Stimulated activated CD4-positive, alpha-beta T cell treated with anti-CD3 and anti-CD28 coated beads, Interleukin-4, amount 100 ng/mL, for 1 hour (primary cell): Measurements from ENCODE around the gene DPYSL3.

Source experiments
- DNase-seq: peaks from one replicate; pipeline ENCODE4 v3.0.0-alpha.2; 2020

The DPYSL3 gene

DNA sequence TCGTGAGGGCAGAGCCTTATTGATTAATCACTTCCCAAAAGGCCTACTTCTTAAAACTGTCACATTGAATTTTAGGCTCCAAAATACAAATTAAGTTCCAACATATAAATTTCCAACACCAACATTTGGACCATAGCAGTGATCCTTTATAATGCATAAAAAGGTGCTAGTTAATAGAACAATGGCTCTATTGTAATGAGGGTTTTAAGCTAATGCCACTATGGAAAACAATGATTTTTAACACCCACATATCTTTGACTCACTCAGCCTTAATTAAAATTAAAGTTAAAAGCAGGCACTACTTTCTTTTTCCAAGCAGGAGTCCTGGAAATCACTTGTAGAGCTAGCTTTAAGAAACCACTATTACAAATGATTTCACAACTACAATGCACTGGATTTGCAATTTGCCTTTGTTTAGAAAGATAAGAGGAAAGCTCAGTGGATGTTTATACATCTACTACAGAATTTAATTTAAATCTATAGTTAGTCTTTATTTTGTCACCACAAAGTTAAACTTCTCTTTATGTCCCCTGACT, 41.8 kb downstream of the DPYSL3 start:
- no peak for DNase-seq

DNA sequence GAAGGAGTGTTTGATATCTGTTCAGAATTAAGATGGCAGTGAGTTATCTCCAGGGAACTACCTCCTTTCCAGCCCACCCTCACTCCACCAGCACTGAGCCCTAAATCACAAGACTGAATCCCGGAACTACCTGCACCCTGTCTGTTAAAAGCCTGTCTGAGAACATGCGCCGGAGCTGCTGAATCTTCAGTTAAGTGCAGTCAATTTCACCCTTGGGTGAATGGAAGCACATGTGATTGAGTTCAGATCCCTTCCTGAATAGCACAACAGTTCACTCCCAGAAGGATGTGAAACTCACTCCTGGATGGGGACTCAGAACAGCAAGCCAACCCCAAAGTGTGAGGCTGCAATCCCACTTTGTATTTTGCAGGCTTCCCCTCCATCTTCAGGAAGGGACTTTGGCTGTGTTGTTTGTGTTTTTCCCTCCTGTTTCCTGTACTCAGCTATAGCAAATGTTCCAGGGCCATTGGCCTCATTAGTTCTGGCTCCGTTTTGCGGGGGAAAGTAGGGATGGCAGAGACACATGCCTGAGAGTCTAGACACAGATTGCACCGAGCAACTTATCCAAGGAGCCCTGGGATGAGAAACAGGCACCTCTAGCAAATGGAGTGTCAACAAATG, 43.4 kb downstream of the DPYSL3 start:
- DNase-seq: no peak

DNA sequence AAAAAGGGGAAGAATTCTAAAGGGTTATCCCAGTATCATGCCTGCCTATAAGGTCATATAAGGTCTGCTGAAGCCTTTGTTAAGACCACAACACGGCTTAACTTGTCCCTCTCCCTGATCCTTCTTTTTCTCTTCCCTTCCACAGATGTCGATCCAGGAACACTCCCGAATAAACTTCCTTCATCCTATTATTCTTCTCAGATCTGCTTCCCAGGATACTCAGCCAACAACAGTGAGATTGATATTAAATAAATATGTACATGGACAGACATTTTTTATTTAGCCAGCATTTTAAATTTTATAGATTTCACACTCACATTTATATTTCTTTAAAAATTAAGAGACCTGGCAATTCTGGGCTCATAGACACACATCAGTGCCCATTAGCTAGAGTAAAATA, 44.1 kb downstream of the DPYSL3 start:
- DNase-seq: no peak

DNA sequence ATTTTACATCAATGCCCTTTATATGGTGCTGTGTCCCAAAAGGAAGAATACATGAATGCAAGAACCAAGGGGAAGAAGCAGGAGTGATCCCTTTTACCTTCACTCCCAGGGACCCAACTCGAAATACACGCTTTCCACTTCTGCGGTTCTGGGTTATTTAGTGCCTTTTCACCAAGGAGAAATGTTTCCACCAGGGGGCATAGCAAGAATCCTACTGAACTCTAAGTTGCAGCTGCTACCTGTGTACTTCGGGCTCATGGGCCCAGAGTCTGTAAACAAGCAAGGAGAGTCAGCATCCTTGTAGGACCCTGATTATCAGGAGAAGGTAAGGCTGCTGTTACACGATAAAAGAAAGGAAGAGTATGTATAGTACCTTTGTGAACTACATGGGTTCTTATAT, 45.7 kb downstream of the DPYSL3 start:
- no peak for DNase-seq

DNA sequence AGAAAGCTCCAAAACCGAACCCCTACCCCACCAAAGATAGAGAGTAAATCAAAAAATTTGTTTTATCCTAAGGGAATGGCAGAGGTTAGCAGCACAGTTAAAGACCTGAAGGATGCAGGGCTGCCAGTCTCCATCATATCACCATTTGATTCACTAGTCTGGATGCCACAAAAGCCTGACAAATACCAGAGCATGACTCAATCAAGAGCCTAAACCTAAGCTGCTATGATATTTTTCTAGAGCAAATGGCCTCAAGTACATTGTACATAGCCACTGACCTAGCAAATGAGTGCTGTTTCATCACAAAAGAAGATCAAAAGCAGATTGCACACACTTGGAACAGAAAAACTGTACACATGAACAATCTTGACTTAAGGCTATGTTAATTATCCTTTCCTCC, 48.0 kb downstream of the DPYSL3 start:
- no peak for DNase-seq

DNA sequence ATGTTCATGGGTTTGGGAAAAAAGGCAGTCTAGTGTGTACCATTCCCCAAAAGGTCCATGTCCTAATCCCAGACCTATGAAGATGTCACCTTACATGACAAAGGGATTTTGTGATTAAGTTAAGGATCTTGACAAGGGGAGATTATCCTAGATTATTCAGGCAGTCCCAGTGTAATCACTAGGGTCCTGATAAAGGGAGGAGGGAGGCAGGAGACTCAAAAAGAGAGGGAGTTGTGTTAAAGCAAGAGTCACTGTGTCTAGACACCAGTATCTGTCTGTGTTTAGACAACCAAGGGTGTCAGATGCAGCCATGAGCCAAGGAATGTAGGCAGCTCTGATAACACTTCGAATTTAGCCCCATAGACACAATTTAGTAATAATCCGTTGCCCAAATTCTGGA, 49.5 kb downstream of the DPYSL3 start:
- DNase-seq: no peak

DNA sequence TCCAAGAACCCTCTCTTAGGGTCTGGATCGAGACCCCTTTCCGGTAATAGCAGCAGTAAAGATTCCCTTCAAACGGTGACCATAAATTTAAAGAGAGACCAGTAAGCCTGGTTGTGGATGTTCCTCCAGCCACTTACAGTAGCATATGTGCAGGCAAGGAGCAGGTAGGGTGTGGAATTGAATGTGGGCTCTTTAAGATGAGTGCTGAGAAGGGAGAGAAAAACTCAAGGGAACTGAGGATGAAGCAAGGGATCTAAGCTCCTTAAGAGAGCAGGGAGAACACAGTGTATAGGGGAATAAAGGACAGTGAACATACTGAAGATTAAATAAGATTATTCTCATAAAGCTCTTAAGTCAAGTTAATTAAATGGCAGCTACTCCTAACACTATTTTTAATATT, 51.3 kb downstream of the DPYSL3 start:
- DNase-seq: no peak

DNA sequence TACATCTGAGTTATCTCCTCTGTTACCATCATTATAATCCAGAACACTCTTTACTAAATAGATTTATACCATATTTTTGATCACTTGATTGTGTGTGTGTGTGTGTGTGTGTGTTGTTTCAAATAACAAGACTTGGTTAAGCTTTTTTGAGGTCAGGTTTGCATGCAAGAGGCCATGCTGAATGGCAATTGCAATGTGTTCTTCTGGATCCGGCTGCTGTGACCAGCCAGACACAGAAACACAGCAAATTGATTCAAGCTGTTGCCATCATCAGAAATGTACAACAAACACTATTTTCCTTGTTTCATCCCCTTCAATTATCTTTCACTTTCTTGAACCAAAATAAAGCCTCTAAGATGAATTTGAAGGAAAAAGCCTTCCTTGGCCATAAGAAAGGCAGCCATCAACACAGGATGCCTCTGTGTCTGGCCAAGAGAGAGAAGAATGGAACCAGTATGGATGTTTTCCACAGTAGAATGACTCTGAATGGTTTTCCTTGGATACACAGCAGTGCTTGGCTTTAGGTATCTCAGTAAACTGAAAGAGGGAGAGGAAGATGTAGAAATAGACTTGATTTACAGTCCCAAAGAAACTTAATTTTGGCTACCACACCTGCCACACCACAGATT, 53.9 kb downstream of the DPYSL3 start:
- DNase-seq: no peak

DNA sequence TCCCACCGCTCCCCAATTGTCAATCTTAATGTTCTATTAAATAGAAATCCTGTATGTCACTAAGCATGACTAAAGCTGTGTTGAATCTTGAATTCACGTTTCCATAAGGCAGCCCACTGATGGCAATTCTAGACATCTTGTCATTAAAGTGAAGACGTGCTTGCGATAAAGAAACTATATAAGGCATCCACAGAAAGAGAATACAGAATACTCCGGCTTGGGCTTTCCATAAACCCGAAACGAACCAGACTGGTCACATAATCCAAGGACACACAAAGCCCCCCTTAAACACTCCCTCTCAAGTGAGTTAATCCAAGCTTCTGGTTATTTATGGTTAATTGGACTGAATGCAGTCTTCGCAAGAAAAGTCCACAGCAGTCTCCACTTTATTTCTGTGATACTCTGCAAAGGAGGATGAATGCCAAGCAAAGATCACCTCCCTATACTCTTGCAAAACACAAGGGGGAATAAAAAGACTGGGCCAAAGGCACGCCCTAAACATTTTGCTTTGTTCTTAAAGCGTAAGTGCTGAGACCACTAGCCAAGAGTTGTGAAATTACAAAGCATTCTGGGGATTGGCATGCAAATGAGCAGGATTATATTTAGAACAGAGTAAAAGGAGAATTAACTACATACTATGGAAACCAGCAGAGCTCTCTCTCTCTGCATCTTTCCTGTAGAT, 54.7 kb downstream of the DPYSL3 start:
- DNase-seq: no peak

DNA sequence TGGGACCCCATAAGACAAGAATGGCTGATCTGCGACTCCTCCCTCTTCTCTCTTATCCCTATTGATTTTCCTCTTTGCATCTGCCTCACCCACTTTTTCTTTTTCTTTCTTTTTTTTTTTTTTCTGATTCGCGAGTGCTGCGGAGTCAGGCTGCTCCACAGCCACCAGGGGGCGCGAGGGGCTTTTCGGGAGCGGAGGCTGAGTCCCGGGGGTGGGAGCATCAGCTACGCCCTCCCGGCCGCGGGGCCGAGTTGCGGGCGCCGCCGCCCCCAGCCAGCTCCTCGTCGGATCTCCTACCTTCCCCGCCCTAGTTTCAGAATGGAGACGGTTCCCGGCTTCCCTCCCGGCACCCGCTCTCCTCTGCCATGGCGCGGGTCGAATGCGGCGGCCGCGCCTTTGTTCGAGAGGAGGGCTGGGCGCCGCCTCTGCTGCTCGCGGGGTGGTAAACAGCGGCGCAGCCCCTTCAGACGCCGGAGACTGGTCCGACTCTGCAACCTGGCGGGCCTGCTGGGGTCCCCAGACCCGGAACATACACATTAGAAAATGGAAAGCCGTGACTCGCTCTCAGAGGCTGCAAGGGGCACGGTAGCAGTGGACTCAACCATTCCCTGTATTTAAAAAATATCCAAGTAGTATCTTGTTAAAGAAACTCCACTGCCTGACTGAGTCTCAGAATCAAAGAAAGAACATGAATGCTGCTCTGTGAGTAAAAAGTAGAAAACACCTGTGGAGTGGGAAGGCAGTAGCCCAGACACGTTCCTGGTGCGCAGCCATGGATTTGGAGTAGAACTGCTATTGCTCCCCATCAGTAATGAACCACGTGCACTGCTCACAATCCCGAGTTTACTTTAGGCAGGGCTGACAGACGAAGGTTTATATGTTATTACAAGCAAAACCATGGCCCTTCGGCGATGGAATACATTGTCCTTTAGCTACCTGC, 55.7 kb downstream of the DPYSL3 start:
- DNase-seq: peak; percentile 73

DNA sequence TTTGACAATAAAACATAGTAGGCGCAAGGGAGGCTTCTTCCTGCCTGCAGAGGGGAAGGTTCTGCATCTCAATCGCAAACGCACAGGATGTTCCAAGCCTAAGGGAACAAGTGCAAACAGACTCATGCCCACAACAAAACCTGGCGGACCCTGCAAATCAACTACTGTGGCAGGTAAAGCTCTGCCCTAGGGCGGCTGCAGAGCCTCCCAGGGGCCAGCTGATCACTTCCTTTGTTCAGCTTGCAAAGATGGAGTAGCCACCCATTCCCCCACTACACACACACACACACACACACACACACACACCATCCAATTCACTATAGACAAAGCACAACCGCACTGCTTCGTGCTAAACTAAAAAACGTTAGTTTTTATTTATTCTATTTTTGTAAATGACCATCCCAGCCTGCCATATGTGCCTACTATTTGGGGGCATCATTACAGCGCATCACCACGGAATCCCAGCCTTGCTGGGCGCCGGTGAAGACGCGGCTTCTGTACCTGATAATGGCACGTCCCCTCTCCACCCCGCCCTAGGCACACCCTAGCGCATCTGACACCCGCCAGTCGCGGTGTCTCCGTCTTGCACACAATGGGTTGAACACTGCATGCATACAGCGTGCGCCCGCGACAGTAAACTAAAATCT, 57.6 kb downstream of the DPYSL3 start:
- no peak for DNase-seq

DNA sequence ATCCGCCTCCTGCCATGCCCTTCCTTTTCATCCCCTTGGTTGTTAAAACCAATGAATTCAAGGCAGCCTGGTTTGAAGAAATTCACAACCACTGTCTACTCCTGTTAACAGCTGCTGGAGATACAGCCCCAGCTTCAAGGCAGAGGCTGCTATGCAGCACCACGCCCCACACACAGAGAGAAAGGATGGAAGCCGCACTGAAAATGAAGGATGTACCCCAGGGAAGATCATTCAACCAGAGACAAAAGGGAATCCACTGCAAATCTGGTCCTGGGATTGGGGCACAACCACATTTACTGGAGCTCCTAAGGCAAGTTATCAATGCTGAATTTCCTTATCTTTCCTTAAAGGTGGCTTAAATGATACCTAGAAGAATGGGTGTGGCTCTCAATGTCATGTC, 58.7 kb downstream of the DPYSL3 start:
- no peak for DNase-seq

DNA sequence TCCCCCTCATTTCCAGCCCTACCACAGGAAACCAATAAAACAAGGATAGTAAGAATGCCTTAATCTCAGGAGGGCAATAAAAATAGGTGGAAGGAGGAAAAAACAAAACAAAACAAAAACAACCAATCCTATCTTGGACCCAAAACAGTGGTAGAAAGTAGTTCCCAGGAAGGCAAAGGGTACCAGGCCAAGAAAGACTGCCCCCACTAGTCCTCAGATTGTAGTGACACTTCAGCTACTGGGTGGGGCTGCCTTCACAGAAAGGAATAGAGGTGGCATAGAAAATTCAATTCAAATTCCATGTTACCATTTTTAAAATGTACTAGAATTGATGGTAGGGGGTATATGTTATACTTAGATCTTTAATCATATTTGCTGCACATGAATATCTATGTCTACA, 59.3 kb downstream of the DPYSL3 start:
- DNase-seq: no peak

DNA sequence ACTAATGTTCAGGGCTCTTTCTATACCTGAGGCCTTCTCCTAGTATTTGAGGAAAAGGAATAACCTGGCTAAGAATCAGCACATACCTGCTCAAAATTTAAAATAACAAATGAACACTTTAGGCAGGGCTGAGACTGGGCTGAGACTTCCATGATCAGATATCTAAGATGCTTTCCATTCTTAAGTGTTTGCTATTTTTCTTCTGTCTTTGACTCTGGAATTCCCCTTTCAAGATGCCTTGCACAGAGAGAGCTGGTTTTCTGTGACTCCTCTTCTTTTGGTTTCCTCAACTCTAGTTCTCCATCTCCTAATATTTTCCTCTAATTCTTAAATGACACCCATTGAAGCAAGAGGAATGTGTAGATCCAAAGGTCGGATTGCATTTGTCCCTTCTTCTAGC, 61.1 kb downstream of the DPYSL3 start:
- no peak for DNase-seq

DNA sequence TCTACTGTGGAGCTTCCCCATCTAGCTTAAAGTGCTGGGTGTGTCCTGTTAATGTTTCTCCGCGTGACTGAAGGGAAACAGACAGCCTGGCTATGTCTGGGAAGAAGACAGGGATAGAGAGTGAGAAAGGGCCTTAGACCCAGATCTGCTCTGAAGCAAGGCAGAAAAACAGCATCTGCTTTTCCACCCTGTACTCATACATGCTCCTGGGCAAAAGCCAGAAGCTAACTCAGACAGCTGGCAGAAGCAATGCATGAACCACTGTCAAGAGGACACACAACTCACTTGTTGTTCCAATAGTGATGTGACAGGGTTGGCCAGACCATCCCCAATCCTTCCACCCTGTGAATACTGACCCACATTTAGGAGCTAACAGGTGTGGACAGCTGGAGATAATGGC, 63.3 kb downstream of the DPYSL3 start:
- no peak for DNase-seq

DNA sequence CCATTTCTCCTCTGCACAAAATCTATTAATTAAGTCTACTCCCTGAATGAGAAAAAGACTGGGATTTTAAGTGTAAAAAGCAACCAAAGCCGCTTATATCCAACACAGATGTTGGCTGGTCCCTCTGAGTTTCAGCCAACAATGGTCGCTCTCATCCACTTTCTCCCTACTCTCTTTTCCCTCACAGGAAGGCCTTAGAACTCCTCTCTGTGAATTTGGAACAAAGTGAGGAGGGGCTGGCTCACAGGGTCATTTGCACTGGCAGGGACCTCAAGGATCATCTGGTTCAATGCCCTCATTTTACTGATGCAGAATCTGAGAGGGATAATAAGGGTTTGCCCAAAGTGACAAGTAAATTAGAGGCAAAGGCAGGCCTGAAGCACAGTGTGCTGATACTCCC, 64.0 kb downstream of the DPYSL3 start:
- no peak for DNase-seq

DNA sequence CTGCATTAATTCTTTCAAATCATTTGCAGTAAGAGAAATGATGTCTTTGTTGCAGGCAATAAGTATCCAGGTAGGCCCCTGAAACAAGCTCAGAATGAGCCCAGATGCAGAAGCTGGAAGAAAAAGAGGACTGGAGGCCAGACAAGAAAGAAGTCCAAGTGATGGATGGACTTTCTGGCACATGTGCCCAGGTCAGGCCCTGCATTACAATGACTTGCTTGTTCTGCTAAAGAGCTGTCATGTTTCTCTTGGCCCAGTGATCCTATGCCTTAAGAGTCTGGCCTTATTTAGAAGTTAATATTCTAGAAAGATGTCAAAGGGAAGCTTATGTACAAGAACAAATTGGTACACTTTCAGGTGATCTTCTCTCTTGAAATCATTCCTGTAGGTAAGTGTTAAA, 64.8 kb downstream of the DPYSL3 start:
- DNase-seq: no peak

DNA sequence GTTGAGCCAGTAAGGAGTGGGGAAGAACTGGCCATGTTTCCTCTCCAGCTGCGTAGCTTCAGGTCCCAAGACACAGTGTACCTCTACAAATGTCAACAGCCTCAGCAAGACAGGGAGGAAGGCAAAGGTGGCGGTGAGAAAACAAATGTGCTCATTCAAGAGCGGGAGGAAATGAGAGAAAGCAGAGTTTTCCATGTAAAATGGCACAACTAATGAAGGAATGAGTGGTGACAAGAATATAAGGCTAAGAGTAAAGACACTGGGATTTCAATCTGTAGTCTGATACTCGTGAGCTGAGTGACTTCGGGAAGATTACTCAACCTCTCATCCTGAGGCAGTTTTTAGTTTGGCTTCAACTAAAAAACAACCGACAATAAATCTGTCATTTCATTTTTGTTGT, 67.6 kb downstream of the DPYSL3 start:
- no peak for DNase-seq

DNA sequence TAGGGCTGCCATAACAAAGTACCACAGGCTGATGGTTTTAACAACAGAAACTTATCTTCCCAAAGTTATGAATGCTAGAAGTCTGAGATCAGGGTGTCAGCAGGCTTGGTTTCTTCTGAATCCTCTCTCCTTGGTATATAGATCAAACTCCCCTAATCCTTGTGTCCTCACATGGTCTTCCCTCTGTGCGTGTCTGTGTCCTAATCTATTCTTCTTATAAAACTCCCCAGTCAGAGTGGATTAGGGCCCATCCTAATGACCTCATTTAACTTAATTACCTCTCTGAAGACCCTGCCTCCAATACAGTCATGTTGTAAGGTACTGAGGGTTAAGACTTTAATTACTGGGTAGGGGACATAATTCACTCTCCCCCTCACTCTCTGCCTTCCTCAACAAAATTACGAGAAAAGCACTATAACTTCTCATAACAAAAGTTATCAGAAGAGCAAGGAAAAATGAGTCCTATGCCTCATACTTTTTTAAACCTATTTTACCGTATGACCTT, 68.6 kb downstream of the DPYSL3 start:
- no peak for DNase-seq

DNA sequence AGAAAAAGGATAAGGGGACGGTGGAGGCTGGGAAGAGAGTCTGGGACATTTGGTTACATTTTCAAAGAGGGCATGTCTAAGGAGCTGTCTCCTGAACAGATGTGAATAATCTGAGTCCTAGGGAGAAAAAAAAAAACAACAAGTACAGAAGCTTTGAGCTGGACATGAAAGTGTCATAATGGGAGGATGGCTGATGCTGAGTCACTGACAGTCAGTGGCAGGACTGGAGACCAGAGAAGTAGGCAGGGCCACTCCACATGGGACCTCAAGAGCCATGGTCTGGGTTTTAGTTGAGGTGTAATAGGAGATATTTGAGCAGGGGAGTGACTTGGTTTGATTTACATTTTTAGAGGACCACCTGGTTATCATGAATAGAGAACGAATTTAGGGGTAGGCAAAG, 70.6 kb downstream of the DPYSL3 start:
- DNase-seq: no peak

DNA sequence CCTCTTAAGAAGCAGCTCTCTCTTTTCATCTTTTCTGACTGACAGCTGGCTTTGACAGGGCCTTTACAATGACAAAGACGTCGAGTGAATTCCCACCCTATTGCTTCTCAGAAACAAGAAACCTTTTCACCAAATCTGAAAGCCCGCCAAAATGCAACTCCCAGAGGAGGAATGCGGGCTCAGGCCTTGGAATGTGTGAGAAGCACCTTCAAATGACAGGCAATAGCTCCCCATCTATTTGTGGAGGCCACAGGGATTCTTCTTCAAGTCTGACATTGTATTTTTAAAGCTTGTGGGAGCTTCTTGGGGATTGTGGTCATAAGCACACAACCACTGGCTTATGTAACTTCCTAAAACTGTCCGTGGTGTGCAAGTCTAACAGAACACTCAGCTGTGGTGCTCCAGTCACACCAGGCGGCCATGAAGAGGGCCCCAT, 72.7 kb downstream of the DPYSL3 start:
- DNase-seq: no peak

DNA sequence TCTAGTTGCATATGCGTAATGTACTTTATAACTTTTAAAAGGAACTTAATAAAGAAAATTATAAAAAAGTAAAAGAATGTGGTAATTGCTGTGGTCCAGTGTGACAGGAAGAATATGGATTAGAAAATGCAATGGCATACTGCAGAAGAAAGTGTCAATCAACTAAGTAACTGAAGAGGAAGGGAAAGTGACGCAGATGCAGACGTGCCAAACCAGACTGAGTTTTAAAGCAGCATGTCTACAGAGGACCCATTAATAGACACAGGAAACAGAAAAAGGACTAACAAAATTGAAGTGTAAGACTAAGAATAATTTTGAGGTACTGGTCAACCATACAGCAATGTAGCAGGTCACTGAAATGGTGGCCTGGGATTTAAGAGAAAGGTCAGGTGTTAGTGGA, 73.3 kb downstream of the DPYSL3 start:
- no peak for DNase-seq
